Stimulated activated naive CD8-positive, alpha-beta T cell treated with anti-CD3 and anti-CD28 coated beads, Interleukin-15, amount 100 ng/mL, for 72 hours (primary cell): ENCODE results near the gene TIMM50.
A peak's percentile ranks its signal among the peaks of the same experiment; 100 is the strongest.

Experiments used
- ATAC-seq: fragments of 150-1000 bp; cut with Tn5 transposase; 2 replicates; pipeline ENCODE4 v1.10.0; 2021; ENCODE audit warnings: mild to moderate bottlenecking, moderate library complexity
- DNase-seq, 2 donors: peaks; one replicate each; pipeline ENCODE4 v3.0.0; 2021 to 2022
- H3K27ac Mint-ChIP-seq, 2 donors: one replicate each; pipeline ENCODE4 v1.8.0; 2022; ENCODE audit warnings: mild to moderate bottlenecking in 2 of 2, mixed read lengths in 2 of 2, moderate library complexity in 2 of 2
- H3K27me3 Mint-ChIP-seq: one replicate; pipeline ENCODE4 v1.8.0; 2022; ENCODE audit warnings: mixed read lengths
- H3K4me1 Mint-ChIP-seq: one replicate; pipeline ENCODE4 v1.8.0; 2022; ENCODE audit warnings: mild to moderate bottlenecking, mixed read lengths
- H3K4me3 Mint-ChIP-seq, 2 donors: one replicate each; pipeline ENCODE4 v1.8.0; 2022; ENCODE audit warnings: mild to moderate bottlenecking in 2 of 2, mixed read lengths in 2 of 2, moderate library complexity in 1 of 2
- H3K9me3 Mint-ChIP-seq, 2 donors: one replicate each; pipeline ENCODE4 v1.8.0; 2022; ENCODE audit warnings: mixed read lengths in 2 of 2

TIMM50 gene

GRCh38 chr19:39480337-39481228 is at the start of gene TIMM50:
TIMM50 (plus strand) TSS chr19:39480838; CDS start chr19:39480854, 16 bp downstream.
- peak; percentile 97 for DNase-seq
- no peaks in the 10 kb centered on the region for H3K27me3 Mint-ChIP-seq
- H3K4me1 Mint-ChIP-seq, result peaks cover 39% of the 10 kb centered on the region
- no peaks in the 10 kb centered on the region for H3K9me3 Mint-ChIP-seq
- peak within 1 kb of the TSS; percentile 99 for H3K27ac Mint-ChIP-seq
- peak within 1 kb of the TSS; percentile 87 to 89 for H3K4me3 Mint-ChIP-seq
- peak; percentile 97 for ATAC-seq

- ATAC-seq, result no peak
- DNase-seq, result no peak
- peak overlapping the region in 1 of 2 donors; percentile 13 for H3K4me3 Mint-ChIP-seq
- peaks cover 65% of the 10 kb centered on the region for H3K4me1 Mint-ChIP-seq
- no peaks in the 10 kb centered on the region for H3K9me3 Mint-ChIP-seq
- H3K27me3 Mint-ChIP-seq, result no peaks in the 10 kb centered on the region
- H3K27ac Mint-ChIP-seq, result no peak overlapping the region
Observed at GRCh38 chr19:39432677-39433025, 48.0 kb upstream of the TIMM50 start.

- no peaks in the 10 kb centered on the region for H3K9me3 Mint-ChIP-seq
- H3K27ac Mint-ChIP-seq, result peak overlapping the region; percentile 63 to 86
- ATAC-seq, result no peak
- H3K4me3 Mint-ChIP-seq, result peak overlapping the region; percentile 39 to 98
- H3K27me3 Mint-ChIP-seq, result no peaks in the 10 kb centered on the region
- peaks cover 66% of the 10 kb centered on the region for H3K4me1 Mint-ChIP-seq
- no peak for DNase-seq
Observed at GRCh38 chr19:39433480-39434079, 47.1 kb upstream of the TIMM50 start.

GRCh38 chr19:39434123-39435076 is 46.2 kb upstream of the TIMM50 start:
- Mint-ChIP-seq H3K27ac (peak overlapping the region; percentile 86 to 100), H3K4me1 (peaks cover 66% of the 10 kb centered on the region), H3K27me3 (no peaks in the 10 kb centered on the region), H3K4me3 (peak overlapping the region; percentile 98 to 99), H3K9me3 (no peaks in the 10 kb centered on the region)
- no peak for ATAC-seq
- no peak for DNase-seq

GRCh38 chr19:39435499-39436349 is 44.9 kb upstream of the TIMM50 start, which contains the start of gene RPS16:
RPS16 (minus strand) TSS chr19:39435949; CDS start chr19:39435895, 54 bp downstream.
- ATAC-seq (peak; percentile 94), DNase-seq (peak; percentile 99)
- Mint-ChIP-seq H3K27ac (peak within 1 kb of the TSS; percentile 99 to 100), H3K4me3 (peak within 1 kb of the TSS; percentile 98 to 99), H3K4me1 (peaks cover 60% of the 10 kb centered on the region), H3K9me3 (no peaks in the 10 kb centered on the region), H3K27me3 (no peaks in the 10 kb centered on the region)

GRCh38 chr19:39436350-39436716 is 44.3 kb upstream of the TIMM50 start:
- Mint-ChIP-seq H3K9me3 (no peaks in the 10 kb centered on the region), H3K4me3 (peak overlapping the region; percentile 98 to 99), H3K27me3 (no peaks in the 10 kb centered on the region), H3K27ac (peak overlapping the region; percentile 99 to 100), H3K4me1 (peaks cover 54% of the 10 kb centered on the region)
- ATAC-seq, result no peak
- no peak for DNase-seq

GRCh38 chr19:39438270-39438934 is 42.2 kb upstream of the TIMM50 start:
- Mint-ChIP-seq H3K27me3 (no peaks in the 10 kb centered on the region), H3K4me3 (no peak overlapping the region), H3K9me3 (no peaks in the 10 kb centered on the region), H3K4me1 (peaks cover 40% of the 10 kb centered on the region), H3K27ac (no peak overlapping the region)
- ATAC-seq (no peak), DNase-seq (no peak)

GRCh38 chr19:39444598-39445195 is 35.9 kb upstream of the TIMM50 start:
- Mint-ChIP-seq H3K9me3 (no peaks in the 10 kb centered on the region), H3K4me3 (peak overlapping the region; percentile 93 to 99), H3K27me3 (no peaks in the 10 kb centered on the region), H3K4me1 (peaks cover 50% of the 10 kb centered on the region), H3K27ac (peak overlapping the region; percentile 96 to 100)
- peak in 1 of 2 donors; percentile 24 for DNase-seq
- no peak for ATAC-seq

- ATAC-seq, result peak; percentile 95
- peak within 1 kb of the TSS; percentile 93 to 99 for H3K4me3 Mint-ChIP-seq
- peak; percentile 97 to 99 for DNase-seq
- H3K4me1 Mint-ChIP-seq, result peaks cover 58% of the 10 kb centered on the region
- H3K9me3 Mint-ChIP-seq, result no peaks in the 10 kb centered on the region
- H3K27ac Mint-ChIP-seq, result peak within 1 kb of the TSS; percentile 96 to 100
- no peaks in the 10 kb centered on the region for H3K27me3 Mint-ChIP-seq
Observed at GRCh38 chr19:39445196-39446111, 35.2 kb upstream of the TIMM50 start, which contains the start of gene SUPT5H. SUPT5H (plus strand) TSS chr19:39445582; CDS start chr19:39445891, 309 bp downstream.

GRCh38 chr19:39446365-39447084 is 34.1 kb upstream of the TIMM50 start:
- Mint-ChIP-seq H3K4me3 (peak overlapping the region; percentile 93 to 99), H3K9me3 (no peaks in the 10 kb centered on the region), H3K27ac (peak overlapping the region; percentile 96 to 100), H3K4me1 (peaks cover 64% of the 10 kb centered on the region), H3K27me3 (no peaks in the 10 kb centered on the region)
- DNase-seq (no peak), ATAC-seq (no peak)

- no peaks in the 10 kb centered on the region for H3K27me3 Mint-ChIP-seq
- peak overlapping the region; percentile 93 to 99 for H3K4me3 Mint-ChIP-seq
- no peaks in the 10 kb centered on the region for H3K9me3 Mint-ChIP-seq
- peaks cover 79% of the 10 kb centered on the region for H3K4me1 Mint-ChIP-seq
- ATAC-seq (peak; percentile 18), DNase-seq (peak in 1 of 2 donors; percentile 43)
- peak overlapping the region; percentile 74 to 77 for H3K27ac Mint-ChIP-seq
Observed at GRCh38 chr19:39448271-39448670, 32.4 kb upstream of the TIMM50 start.

GRCh38 chr19:39449116-39449797 is 31.4 kb upstream of the TIMM50 start:
- ATAC-seq (no peak), DNase-seq (no peak)
- peak overlapping the region; percentile 68 to 85 for H3K27ac Mint-ChIP-seq
- H3K9me3 Mint-ChIP-seq, result no peaks in the 10 kb centered on the region
- peak overlapping the region; percentile 93 to 99 for H3K4me3 Mint-ChIP-seq
- H3K4me1 Mint-ChIP-seq, result peaks cover 74% of the 10 kb centered on the region
- H3K27me3 Mint-ChIP-seq, result no peaks in the 10 kb centered on the region
